Prostate gland (tissue), 2 donors: Measurements from ENCODE around the gene CPM. TPM values are rescaled to one million over a fixed set of nuclear protein-coding genes. Genes with fewer than 3 reads are reported as not detected.

Experiments
- DNase-seq: peaks from one replicate; pipeline ENCODE4 v3.0.0-alpha.2; 2019; ENCODE audit warnings: low spot score
- H3K27ac ChIP-seq, 2 donors: fragments of 200-600 bp; sonication (generic); 2 replicates each; pipeline ENCODE4 v1.5.1; 2017 to 2019
- H3K27me3 ChIP-seq: fragments of 200-600 bp; sonication (generic); replicated peaks from 2 replicates; pipeline ENCODE4 v1.5.1; 2019; ENCODE audit not compliant: insufficient read depth
- H3K36me3 ChIP-seq, 2 donors: fragments of 200-600 bp; sonication (generic); 1 replicate in 1 of 2; 2 replicates in 1 of 2; pipeline versions ENCODE4 v1.5.1 to v1.8.1; 2017 to 2019
- H3K4me1 ChIP-seq: fragments of 200-600 bp; sonication (generic); replicated peaks from 2 replicates; pipeline ENCODE4 v1.5.1; 2019
- H3K4me3 ChIP-seq, 2 donors: fragments of 200-600 bp; sonication (generic); 2 replicates each; pipeline ENCODE4 v1.5.1; 2017 to 2019
- H3K9me3 ChIP-seq: fragments of 200-600 bp; sonication (generic); 2 replicates; pipeline ENCODE4 v1.5.1; 2017
- CTCF ChIP-seq, 4 experiments: fragments of 200-600 bp in 2 of 4; fragments of 450-650 bp in 2 of 4; sonication (generic) in 2 of 4; IDR thresholded peaks; 1 replicate in 3 of 4; 2 replicates in 1 of 4; pipeline ENCODE4 v1.5.1; 2016 to 2019; ENCODE audit warnings: antibody characterized with exemption in 4 of 4, mild to moderate bottlenecking in 2 of 4, moderate library complexity in 2 of 4
- POLR2A ChIP-seq: fragments of 450-650 bp; IDR thresholded peaks from one replicate; pipeline ENCODE4 v1.6.1; 2016; ENCODE audit warnings: antibody characterized with exemption, mild to moderate bottlenecking
- POLR2AphosphoS5 ChIP-seq: sonication (generic); formaldehyde crosslinking; IDR thresholded peaks from one replicate; pipeline ENCODE4 v1.6.1; 2017; ENCODE audit warnings: antibody characterized with exemption
- WGBS: methylation state at CpG from one replicate; pipeline ENCODE4 v1.1.5; 2018; 5-methylcytosine and 5-hydroxymethylcytosine counted together
- intact Hi-C: fragments of 100-400 bp; cut with DNase I; formaldehyde crosslinking; loops from one replicate; pipeline ENCODE4 v1.14.2; 2022
- total RNA-seq, 2 donors: library from RNA; depleted of rRNA; stranded (reverse); fragments of >200 nt; gene quantifications; one replicate each; pipeline ENCODE4 v1.1.0, GENCODE V29; 2016

CPM gene
- total RNA-seq, 2 donors from 2014 or later = 68.4 TPM

GRCh38 chr12:68957273-68957672 lies 24.3 kb upstream of the CPM start:
- no peak for TF ChIP-seq CTCF (IDR thresholded peaks at IDR 0.05)
- no peak for TF ChIP-seq POLR2AphosphoS5
- TF ChIP-seq POLR2A = no peak
- no peaks in the 10 kb centered on the region for H3K9me3 ChIP-seq
- H3K27me3 ChIP-seq = no peaks in the 10 kb centered on the region
- no peak overlapping the region for H3K4me3 ChIP-seq
- no peak overlapping the region for H3K27ac ChIP-seq
- intact Hi-C loops = no loop called here
- DNase-seq = no peak
- H3K36me3 ChIP-seq = no peaks in the 10 kb centered on the region
- no peaks in the 10 kb centered on the region for H3K4me1 ChIP-seq

GRCh38 chr12:68956466-68956865 lies 23.5 kb upstream of the CPM start:
- H3K27me3 ChIP-seq = no peaks in the 10 kb centered on the region
- TF ChIP-seq CTCF (IDR thresholded peaks at IDR 0.05) (no peak), POLR2A (no peak), POLR2AphosphoS5 (no peak)
- H3K4me3 ChIP-seq = no peak overlapping the region
- 98% methylated on average over 4 of the region's 4 CpGs for WGBS
- no peaks in the 10 kb centered on the region for H3K9me3 ChIP-seq
- no peak overlapping the region for H3K27ac ChIP-seq
- intact Hi-C loops = no loop called here
- no peaks in the 10 kb centered on the region for H3K4me1 ChIP-seq
- H3K36me3 ChIP-seq = no peaks in the 10 kb centered on the region
- DNase-seq = no peak

GRCh38 chr12:68954811-68955210 lies 21.8 kb upstream of the CPM start:
- DNase-seq = no peak
- no peak overlapping the region for H3K4me3 ChIP-seq
- H3K9me3 ChIP-seq = no peaks in the 10 kb centered on the region
- no peaks in the 10 kb centered on the region for H3K4me1 ChIP-seq
- H3K27me3 ChIP-seq = no peaks in the 10 kb centered on the region
- H3K36me3 ChIP-seq = no peaks in the 10 kb centered on the region
- no peak overlapping the region for H3K27ac ChIP-seq
- TF ChIP-seq CTCF (IDR thresholded peaks at IDR 0.05) = no peak
- intact Hi-C loops = no loop called here
- whole genome bisulfite sequencing = 96% methylated on average over 7 of the region's 7 CpGs

- H3K4me1 ChIP-seq = no peaks in the 10 kb centered on the region
- peak; percentile 49 for DNase-seq
- H3K27me3 ChIP-seq = no peaks in the 10 kb centered on the region
- intact Hi-C loops = no loop called here
- 18% methylated on average over 2 of the region's 2 CpGs for WGBS
- H3K4me3 ChIP-seq = no peak overlapping the region
- TF ChIP-seq POLR2AphosphoS5 = peak; percentile 68
- no peak for TF ChIP-seq CTCF (IDR thresholded peaks at IDR 0.05)
- no peak for TF ChIP-seq POLR2A
- no peak overlapping the region for H3K27ac ChIP-seq
- no peaks in the 10 kb centered on the region for H3K36me3 ChIP-seq
- no peaks in the 10 kb centered on the region for H3K9me3 ChIP-seq
Observed at GRCh38 chr12:68953536-68953935, 20.6 kb upstream of the CPM start.

GRCh38 chr12:68951652-68952051 lies 18.7 kb upstream of the CPM start:
- no peaks in the 10 kb centered on the region for H3K36me3 ChIP-seq
- H3K9me3 ChIP-seq = no peaks in the 10 kb centered on the region
- no peak for DNase-seq
- WGBS = 73% methylated on average over 6 of the region's 6 CpGs
- H3K4me1 ChIP-seq = no peaks in the 10 kb centered on the region
- intact Hi-C loops = no loop called here
- no peak overlapping the region for H3K4me3 ChIP-seq
- no peaks in the 10 kb centered on the region for H3K27me3 ChIP-seq
- no peak for TF ChIP-seq POLR2A
- peak; percentile 36 for TF ChIP-seq POLR2AphosphoS5
- H3K27ac ChIP-seq = no peak overlapping the region
